ENCODE results near the gene SLC2A8. TPM values are rescaled to one million over a fixed set of nuclear protein-coding genes. Genes with fewer than 3 reads are reported as not detected.

Gene SLC2A8
- 1 to 10 TPM; 3.0 to 4.3 TPM for total RNA-seq
- total RNA-seq = 4.7 to 7.9 reads per million in 2 donors

- H3K4me1 Mint-ChIP-seq = peaks cover 19% of the 10 kb centered on the region
- H3K27me3 Mint-ChIP-seq = peaks cover 51% of the 10 kb centered on the region
- DNase-seq (peak; percentile 84 to 94 (median 89)), ATAC-seq (peak; percentile 95)
- H3K4me3 Mint-ChIP-seq = peak within 1 kb of the TSS; percentile 86
- no peaks in the 10 kb centered on the region for H3K36me3 Mint-ChIP-seq (ENCODE audit: low read depth)
- no peak within 1 kb of the TSS for H3K27ac Mint-ChIP-seq
- no peaks in the 10 kb centered on the region for H3K9me3 ChIP-seq (ENCODE audit: control insufficient read depth, low read length, poor library complexity, severe bottlenecking)
Observed at GRCh38 chr9:127396808-127397645, at the start of gene SLC2A8. Gene SLC2A8 (plus strand): TSS chr9:127397169. CDS start chr9:127397231, 62 bp downstream.

- Mint-ChIP-seq H3K36me3 (ENCODE audit: low read depth) (no peaks in the 10 kb centered on the region), H3K4me1 (no peaks in the 10 kb centered on the region), H3K27me3 (peaks cover 14% of the 10 kb centered on the region), H3K27ac (no peak overlapping the region), H3K4me3 (no peak overlapping the region)
- H3K9me3 ChIP-seq (ENCODE audit: control insufficient read depth, low read length, poor library complexity, severe bottlenecking) = no peaks in the 10 kb centered on the region
- no peak for ATAC-seq
- DNase-seq = no peak
Observed at GRCh38 chr9:127347831-127348776, 48.9 kb upstream of the SLC2A8 start.

- no peaks in the 10 kb centered on the region for H3K4me1 Mint-ChIP-seq
- no peak overlapping the region for H3K4me3 Mint-ChIP-seq
- no peaks in the 10 kb centered on the region for H3K9me3 ChIP-seq (ENCODE audit: control insufficient read depth, low read length, poor library complexity, severe bottlenecking)
- no peak for DNase-seq
- no peaks in the 10 kb centered on the region for H3K36me3 Mint-ChIP-seq (ENCODE audit: low read depth)
- no peak overlapping the region for H3K27ac Mint-ChIP-seq
- H3K27me3 Mint-ChIP-seq = peaks cover 27% of the 10 kb centered on the region
- ATAC-seq = no peak
Observed at GRCh38 chr9:127349483-127350113, 47.4 kb upstream of the SLC2A8 start.

GRCh38 chr9:127351182-127352166 lies 45.5 kb upstream of the SLC2A8 start:
- Mint-ChIP-seq H3K36me3 (ENCODE audit: low read depth) (peaks cover 7% of the 10 kb centered on the region), H3K27ac (no peak overlapping the region), H3K27me3 (peaks cover 42% of the 10 kb centered on the region), H3K4me3 (no peak overlapping the region), H3K4me1 (no peaks in the 10 kb centered on the region)
- H3K9me3 ChIP-seq (ENCODE audit: control insufficient read depth, low read length, poor library complexity, severe bottlenecking) = no peaks in the 10 kb centered on the region
- ATAC-seq = no peak
- DNase-seq = no peak

- no peak overlapping the region for H3K4me3 Mint-ChIP-seq
- no peaks in the 10 kb centered on the region for H3K9me3 ChIP-seq (ENCODE audit: control insufficient read depth, low read length, poor library complexity, severe bottlenecking)
- no peaks in the 10 kb centered on the region for H3K4me1 Mint-ChIP-seq
- H3K27me3 Mint-ChIP-seq = peaks cover 42% of the 10 kb centered on the region
- peaks cover 7% of the 10 kb centered on the region for H3K36me3 Mint-ChIP-seq (ENCODE audit: low read depth)
- no peak for DNase-seq
- ATAC-seq = no peak
- H3K27ac Mint-ChIP-seq = no peak overlapping the region
Observed at GRCh38 chr9:127353882-127354281, 43.1 kb upstream of the SLC2A8 start.

- DNase-seq = no peak
- ATAC-seq = no peak
- no peaks in the 10 kb centered on the region for H3K4me1 Mint-ChIP-seq
- no peak overlapping the region for H3K27ac Mint-ChIP-seq
- H3K27me3 Mint-ChIP-seq = peaks cover 40% of the 10 kb centered on the region
- peaks cover 7% of the 10 kb centered on the region for H3K36me3 Mint-ChIP-seq (ENCODE audit: low read depth)
- H3K9me3 ChIP-seq (ENCODE audit: control insufficient read depth, low read length, poor library complexity, severe bottlenecking) = no peaks in the 10 kb centered on the region
- no peak overlapping the region for H3K4me3 Mint-ChIP-seq
Observed at GRCh38 chr9:127356906-127357305, 40.1 kb upstream of the SLC2A8 start.

- no peak for ATAC-seq
Observed at GRCh38 chr9:127358023-127358535, 38.9 kb upstream of the SLC2A8 start.

GRCh38 chr9:127358770-127359169 lies 38.2 kb upstream of the SLC2A8 start:
- Mint-ChIP-seq H3K4me3 (no peak overlapping the region), H3K4me1 (no peaks in the 10 kb centered on the region), H3K27ac (no peak overlapping the region), H3K27me3 (peaks cover 34% of the 10 kb centered on the region), H3K36me3 (ENCODE audit: low read depth) (peaks cover 7% of the 10 kb centered on the region)
- no peak for DNase-seq
- no peaks in the 10 kb centered on the region for H3K9me3 ChIP-seq (ENCODE audit: control insufficient read depth, low read length, poor library complexity, severe bottlenecking)
- ATAC-seq = no peak

More at GRCh38 chr9:127358023-127358535, 38.9 kb upstream of the SLC2A8 start:
- Mint-ChIP-seq H3K4me1 (no peaks in the 10 kb centered on the region), H3K27me3 (peaks cover 33% of the 10 kb centered on the region), H3K36me3 (ENCODE audit: low read depth) (peaks cover 7% of the 10 kb centered on the region), H3K4me3 (no peak overlapping the region), H3K27ac (no peak overlapping the region)
- no peaks in the 10 kb centered on the region for H3K9me3 ChIP-seq (ENCODE audit: control insufficient read depth, low read length, poor library complexity, severe bottlenecking)
- no peak for DNase-seq

- peaks cover 6% of the 10 kb centered on the region for H3K36me3 Mint-ChIP-seq (ENCODE audit: low read depth)
- H3K9me3 ChIP-seq (ENCODE audit: control insufficient read depth, low read length, poor library complexity, severe bottlenecking) = no peaks in the 10 kb centered on the region
- DNase-seq (no peak), ATAC-seq (no peak)
- peaks cover 4% of the 10 kb centered on the region for H3K4me1 Mint-ChIP-seq
- H3K27me3 Mint-ChIP-seq = peaks cover 26% of the 10 kb centered on the region
- H3K27ac Mint-ChIP-seq = no peak overlapping the region
- H3K4me3 Mint-ChIP-seq = no peak overlapping the region
Observed at GRCh38 chr9:127360250-127360649, 36.7 kb upstream of the SLC2A8 start.

GRCh38 chr9:127360829-127361228 lies 36.1 kb upstream of the SLC2A8 start:
- DNase-seq (no peak), ATAC-seq (no peak)
- Mint-ChIP-seq H3K4me3 (no peak overlapping the region), H3K4me1 (peaks cover 4% of the 10 kb centered on the region), H3K27me3 (peaks cover 20% of the 10 kb centered on the region), H3K27ac (no peak overlapping the region), H3K36me3 (ENCODE audit: low read depth) (peaks cover under 1% of the 10 kb centered on the region)
- H3K9me3 ChIP-seq (ENCODE audit: control insufficient read depth, low read length, poor library complexity, severe bottlenecking) = no peaks in the 10 kb centered on the region

- Mint-ChIP-seq H3K4me3 (no peak overlapping the region), H3K27ac (no peak overlapping the region), H3K4me1 (peaks cover 4% of the 10 kb centered on the region), H3K27me3 (peaks cover 22% of the 10 kb centered on the region), H3K36me3 (ENCODE audit: low read depth) (no peaks in the 10 kb centered on the region)
- DNase-seq = no peak
- H3K9me3 ChIP-seq (ENCODE audit: control insufficient read depth, low read length, poor library complexity, severe bottlenecking) = no peaks in the 10 kb centered on the region
- no peak for ATAC-seq
Observed at GRCh38 chr9:127361561-127361960, 35.4 kb upstream of the SLC2A8 start.

- DNase-seq (no peak), ATAC-seq (no peak)
- no peak overlapping the region for H3K27ac Mint-ChIP-seq
Observed at GRCh38 chr9:127362829-127363228, 34.1 kb upstream of the SLC2A8 start.

More at GRCh38 chr9:127362829-127363228, 34.1 kb upstream of the SLC2A8 start:
- H3K4me1 Mint-ChIP-seq = peaks cover 4% of the 10 kb centered on the region
- H3K36me3 Mint-ChIP-seq (ENCODE audit: low read depth) = no peaks in the 10 kb centered on the region
- no peak overlapping the region for H3K4me3 Mint-ChIP-seq
- H3K27me3 Mint-ChIP-seq = peaks cover 28% of the 10 kb centered on the region
- H3K9me3 ChIP-seq (ENCODE audit: control insufficient read depth, low read length, poor library complexity, severe bottlenecking) = no peaks in the 10 kb centered on the region

Data from T-helper 17 cell (primary cell).